Stimulated activated CD4-positive, alpha-beta T cell treated with anti-CD3 and anti-CD28 coated beads, Interleukin-1b, Interleukin-23, amount 100 ng/mL, for 4 hours (primary cell): ENCODE results near the gene CPTP.
"Not testable (repeated sequence)": the region's sequence is repeated elsewhere in the genome, so short reads cannot be mapped to it uniquely, and the experiment has no call there.

Source experiments
- DNase-seq, 2 donors: peaks; one replicate each; pipeline ENCODE4 v3.0.0-alpha.2; 2020; ENCODE audit warnings: low read depth in 2 of 2

The CPTP gene

DNA sequence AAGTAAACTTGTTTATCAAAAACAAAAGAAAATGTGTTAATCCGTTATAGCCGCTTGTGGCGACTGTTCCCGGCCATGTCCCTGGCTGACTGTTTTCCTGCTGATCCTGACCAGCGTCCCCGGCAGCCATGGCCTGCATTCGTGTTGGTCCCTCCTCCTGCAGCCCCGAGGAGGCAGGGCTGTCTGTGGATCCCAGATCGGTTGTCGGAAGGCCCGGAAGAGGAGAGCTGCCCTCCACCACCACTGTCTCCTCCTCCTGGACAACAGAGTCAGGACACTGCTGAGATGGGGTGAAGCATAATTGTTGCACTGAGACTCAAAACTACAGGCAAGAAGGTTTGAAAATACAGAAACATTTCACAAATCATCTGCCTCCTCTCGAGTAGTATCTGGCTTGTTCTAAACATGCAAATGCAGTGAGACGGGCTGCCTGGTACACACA is 37.4 kb downstream of the CPTP start:
- no peak for DNase-seq

DNA sequence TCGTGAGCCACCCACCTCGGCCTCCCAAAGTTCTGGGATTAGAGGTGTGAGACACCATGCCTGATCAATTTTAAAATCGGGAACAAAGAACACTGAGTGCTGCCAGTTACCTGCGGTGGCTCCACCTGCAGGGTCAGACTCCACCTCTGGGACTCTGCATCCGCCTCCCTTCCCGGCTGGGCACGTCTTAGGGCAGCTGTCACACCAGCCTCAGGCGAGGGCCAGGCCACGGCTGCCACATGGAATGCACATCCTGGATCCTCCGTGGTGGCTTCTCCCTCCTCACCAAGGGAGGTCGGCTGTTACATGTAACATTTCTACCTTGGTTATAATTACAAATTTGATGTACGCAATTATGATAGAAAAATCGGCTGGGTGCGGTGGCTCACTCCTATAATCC is 39.7 kb downstream of the CPTP start:
- no peak for DNase-seq

DNA sequence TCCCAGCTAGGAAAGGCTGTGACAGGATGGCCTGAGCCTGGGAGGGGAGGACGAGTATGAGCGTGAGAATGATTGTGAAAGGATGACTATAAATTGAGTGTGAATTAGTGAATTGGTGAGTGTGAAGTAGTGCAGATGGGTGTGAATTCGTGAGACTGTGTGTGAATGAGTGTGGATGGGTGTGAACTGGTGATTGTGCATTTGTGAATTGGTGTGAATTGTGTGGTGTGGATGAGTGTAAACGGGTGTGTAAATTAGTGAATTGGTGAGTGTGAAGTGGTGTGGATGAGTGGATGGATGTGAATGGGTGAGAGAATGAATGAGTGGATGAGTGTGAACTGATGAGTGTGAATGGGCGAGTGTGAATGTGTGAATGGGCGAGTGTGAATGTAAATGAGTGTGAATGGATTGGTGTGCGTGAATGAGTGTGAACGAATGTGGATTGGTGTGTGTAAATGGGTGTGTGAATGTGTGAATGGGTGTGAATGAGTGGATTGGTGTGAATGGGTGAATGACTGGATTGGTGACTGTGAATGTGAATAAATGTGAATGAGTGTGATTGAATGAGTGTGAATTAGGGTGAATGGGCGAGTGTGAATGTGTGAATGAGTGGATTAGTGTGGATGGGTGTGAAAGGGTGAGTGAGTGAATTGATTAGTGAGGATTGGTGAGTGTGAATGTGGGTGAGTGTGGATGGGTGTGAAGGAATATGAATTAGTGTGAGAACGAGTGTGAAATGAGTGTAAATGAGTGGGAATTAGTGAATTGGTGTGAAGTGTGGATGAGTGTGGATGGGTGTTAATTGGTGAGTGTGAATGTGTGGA is 41.5 kb downstream of the CPTP start:
- DNase-seq, result no peak

DNA sequence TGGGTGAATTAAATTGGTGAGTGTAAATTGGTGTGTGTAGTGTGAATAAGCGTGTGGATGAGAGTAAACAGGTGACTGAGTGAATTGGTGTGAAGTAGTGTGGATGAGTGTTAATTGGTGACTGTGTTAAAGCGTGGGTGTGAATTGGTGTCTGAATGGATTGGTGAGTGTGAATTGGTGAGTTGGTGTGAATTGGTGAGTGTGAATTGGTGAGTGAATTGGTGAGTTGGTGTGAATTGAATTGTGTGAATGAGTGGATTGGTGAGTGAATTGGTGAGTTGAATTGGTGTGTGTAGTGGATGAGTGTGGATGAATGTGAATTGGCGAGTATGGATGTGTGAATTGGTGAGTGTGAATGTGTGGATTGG is 42.1 kb downstream of the CPTP start:
- no peak for DNase-seq

DNA sequence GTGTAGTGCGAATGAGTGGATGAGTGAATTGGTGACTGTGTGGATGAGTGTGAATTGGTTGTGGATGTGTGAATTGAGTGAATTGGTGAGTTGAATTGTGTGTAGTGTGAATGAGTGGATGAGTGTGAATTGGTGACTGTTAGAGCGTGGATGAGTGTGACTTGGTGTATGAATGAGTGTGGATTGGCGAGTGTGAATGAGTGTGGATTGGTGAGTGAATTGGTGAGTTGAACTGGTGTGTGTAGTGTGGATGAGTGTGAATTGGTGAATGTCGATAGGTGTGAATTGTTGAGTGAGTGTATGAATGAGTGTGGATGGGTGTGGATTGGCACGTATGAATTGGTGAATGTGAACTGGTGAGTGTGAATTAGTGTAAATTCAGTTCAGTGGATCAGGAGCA is 42.7 kb downstream of the CPTP start:
- DNase-seq, result no peak

DNA sequence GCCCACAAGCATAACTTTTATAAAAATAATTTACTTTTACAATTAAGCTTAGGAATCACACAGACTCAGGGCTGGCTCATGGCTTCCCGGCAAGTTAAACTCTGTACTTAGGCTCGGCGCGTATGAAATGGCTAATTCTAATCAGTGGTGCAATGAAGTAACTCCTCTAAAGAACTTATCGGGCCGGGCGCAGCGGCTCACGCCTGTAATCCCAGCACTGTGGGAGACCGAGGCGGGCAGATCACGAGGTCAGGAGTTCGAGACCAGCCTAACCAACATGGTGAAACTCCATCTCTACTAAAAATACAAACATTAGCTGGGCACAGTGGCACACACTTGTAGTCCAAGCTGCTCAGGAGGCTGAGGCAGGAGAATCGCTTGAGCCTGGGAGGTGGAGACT is 45.5 kb downstream of the CPTP start:
- DNase-seq, result not testable (repeated sequence)

DNA sequence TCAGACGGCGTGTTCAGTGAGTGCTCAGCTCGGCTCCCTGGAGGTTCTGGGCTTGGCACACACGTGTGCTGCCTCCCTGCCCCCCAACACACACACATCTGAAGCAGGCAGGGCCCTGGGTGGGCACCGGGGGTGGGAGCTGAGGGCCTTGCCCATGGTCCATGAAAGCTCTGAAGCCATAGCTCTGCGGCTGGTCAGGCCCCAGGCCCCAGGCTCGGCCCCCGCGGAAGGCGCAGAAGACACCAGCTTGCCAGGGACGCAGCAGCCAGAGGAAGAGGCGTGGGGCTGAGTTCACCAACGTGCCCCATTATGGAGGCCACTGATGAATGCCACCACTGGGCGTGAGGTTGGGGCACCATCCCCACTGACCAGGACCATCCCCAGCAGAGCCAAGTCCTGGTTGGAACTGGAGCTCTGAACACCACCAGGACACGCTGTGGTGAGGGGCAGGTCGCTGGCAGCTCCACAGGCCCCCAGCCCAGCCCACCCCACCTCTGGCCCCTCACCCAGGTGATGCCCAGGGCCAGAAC is 46.2 kb downstream of the CPTP start:
- no peak for DNase-seq

DNA sequence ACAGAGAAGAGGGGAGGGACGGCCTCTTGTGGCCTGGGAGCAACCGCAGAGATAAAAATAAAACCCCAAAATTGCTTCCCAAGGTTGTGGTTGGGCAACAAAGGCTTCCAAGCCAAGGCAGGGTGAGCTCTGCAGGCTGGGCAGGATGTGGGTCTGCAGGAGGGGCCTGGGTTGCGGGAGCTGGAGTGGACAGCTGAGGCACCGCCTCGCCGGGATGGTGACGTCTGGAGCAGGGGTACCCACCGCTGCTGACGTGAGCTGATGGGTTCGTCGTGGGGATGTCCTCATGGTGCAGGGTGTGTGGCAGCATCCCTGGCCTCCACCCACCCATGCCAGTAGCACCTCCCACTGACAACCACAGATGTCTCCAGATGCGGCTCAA is 46.8 kb downstream of the CPTP start:
- no peak for DNase-seq

DNA sequence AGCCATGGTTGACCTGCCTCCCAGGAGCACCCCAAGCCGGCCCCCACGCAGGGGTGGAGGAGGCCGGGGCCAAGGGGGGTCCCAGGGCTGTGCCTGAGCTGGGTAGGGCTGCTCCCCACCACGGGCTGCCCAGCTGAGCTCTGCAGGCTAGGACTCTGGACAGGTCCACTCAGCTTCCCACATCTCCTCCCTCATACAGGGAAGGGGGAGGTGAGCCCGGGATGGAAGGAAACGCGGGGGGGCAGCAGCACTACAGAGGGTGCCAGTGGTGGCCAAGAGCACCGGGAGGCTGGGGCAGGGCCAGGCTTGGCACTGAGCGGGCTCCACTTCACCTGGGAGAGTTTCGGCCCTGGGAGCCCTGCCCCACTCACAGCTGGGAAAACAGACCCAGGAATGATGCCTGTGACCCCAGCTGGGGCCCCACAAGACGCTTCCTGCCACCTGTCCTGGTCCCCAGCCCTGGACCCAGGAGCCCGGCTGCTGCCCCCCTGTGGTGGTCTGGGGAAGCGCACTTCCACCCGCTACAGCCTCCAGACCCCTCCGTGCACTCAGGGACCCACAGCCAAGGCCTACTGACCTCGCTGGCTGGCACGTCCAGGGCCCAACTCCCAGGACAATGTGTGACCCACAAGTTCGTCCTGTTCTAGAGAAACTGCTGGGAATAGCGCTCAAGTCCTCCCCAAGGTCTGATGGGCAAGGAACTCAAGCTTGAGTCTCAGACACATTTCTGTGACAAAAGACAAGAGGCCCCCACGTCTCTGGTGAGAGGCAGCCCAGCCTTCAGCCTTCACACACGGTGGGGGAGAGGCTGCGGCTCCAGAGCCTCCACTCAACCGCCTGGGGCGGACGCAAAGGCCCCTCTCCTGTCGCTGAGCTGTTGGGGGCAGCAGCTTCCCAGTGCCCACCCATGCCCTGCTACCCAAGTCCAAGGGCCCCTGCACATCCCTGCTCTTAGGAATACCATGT is 47.4 kb downstream of the CPTP start:
- DNase-seq, result peak; percentile 71 to 76

DNA sequence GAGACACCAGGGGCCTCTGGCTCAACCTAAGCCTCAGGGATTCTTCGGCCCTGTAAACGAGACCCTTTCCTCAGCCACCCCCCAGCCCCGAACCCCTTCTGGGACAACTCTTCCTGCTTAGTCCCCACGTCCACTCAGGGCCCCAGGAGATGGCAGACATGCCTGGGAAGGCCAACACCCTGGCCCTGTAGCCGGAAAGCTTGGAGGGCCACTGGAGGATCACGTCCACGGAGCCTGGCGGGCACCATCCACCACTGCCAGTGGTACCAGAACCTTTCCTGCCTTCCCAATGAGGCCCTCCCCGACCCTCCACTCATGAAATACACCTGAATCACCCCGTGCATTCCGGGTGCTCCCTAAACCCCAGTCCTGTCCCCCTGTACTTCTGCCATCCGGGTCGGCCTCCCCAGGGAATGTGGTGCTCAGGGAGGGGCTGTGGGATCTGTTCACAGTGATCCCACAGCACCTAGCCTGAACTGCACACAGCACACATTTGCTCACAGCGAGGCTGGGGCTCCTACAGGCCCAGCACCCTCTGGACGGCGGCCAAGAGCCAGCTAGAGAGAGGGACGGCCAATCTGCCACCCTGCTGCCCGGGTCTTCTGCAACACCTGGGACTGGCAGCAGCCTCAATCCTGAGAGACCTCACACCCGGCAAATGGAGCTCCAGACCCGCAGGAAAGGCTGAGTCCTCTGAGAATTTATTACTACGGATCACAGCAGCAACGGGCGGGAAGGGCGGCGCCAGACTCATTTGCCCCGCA is 48.6 kb downstream of the CPTP start:
- no peak for DNase-seq

DNA sequence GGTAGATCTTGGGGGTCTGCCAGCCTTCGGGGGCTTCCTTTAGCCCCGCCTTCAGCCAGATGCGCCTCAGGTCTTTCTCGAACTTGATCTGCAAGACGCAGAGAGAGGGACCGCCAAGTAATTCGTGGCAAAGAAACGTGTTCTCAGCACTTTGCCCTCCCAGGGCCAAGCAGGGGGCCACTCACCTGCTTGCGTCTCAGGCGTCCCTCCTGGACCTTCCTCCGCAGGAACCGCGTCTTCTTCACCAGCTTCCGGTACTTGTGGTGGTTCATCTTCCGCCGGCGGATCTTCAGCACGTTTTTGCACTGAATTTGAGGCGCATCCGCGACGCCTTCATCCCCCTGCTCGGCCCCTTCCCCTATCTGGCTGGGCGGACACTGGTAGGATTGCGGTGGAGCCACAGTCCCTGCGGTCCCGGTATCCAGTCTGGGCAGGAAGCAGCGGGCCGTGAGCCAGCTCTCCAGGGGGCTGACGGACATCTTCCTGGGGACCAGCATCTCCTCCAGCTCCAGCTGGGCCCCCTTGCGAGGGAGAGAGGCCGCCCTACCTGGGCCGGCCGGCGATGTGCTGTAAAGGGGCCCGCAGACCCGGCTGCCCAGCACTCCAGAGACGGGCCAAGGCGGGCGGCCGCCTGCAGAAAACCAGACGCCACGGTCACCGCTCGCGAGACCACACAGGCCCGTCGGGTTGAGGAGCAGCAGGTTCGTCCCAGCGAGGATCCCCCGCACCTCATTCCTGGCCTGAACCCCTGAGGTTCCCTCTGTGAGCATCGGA is 49.4 kb downstream of the CPTP start:
- no peak for DNase-seq

DNA sequence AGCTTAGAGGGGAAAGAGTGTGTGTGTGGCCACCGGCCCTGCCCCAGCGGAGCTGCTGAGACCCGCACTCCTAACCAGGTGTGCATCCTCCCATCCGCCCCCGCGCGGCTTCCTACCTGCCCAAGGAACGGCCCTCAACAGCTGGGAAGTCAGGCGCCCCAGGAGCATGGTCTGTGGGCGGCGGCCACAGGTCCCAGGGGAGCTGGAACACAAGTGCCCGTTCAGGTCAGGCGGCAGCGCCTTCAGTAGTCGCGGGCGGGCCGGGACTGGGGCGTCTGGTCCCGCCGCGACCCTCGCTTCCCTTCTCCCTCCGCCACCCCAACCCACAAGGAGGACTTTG is 50.0 kb downstream of the CPTP start:
- no peak for DNase-seq

DNA sequence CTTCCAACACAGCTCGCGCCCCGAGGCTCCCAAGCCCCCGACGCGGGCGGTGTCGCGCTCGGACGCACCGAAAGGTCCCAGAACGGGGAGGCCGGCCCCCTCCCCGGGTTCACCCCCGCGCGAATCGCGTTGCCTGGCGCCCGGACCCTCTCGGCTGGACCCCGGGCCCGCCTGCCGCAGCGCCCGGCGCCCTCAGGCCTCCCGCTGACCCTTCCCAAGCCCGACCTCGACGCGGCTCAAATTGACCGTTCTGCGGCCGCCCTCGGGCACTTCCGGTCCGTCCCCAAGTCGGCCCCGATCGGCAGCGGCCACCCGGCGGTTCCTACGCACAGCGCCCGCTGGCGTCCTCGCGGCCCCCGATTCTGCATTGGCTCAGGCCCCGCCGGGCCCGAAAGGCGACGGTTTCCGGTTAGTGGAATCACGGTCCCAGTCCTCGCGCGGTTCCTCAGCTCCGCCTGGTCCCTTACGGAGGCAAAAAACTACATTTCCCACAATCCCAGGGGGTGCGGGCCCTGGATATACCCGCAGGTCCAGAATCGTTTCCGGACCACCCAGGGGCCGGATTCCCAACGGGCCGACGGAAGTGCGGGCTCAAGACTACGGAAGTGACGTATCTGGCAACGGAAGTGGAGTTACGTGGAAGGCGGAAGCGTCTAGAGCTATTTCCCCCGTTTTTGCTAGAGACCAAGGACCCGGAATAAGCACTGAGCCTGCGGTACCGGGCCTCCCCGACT is 50.5 kb downstream of the CPTP start, which contains the start of gene AURKAIP1:
TSS of gene AURKAIP1 (minus strand) at position 279 of the 734 bp plus-strand sequence. CDS start 451 bp downstream, outside the sequence.
- DNase-seq, result peak; percentile 87 to 89

DNA sequence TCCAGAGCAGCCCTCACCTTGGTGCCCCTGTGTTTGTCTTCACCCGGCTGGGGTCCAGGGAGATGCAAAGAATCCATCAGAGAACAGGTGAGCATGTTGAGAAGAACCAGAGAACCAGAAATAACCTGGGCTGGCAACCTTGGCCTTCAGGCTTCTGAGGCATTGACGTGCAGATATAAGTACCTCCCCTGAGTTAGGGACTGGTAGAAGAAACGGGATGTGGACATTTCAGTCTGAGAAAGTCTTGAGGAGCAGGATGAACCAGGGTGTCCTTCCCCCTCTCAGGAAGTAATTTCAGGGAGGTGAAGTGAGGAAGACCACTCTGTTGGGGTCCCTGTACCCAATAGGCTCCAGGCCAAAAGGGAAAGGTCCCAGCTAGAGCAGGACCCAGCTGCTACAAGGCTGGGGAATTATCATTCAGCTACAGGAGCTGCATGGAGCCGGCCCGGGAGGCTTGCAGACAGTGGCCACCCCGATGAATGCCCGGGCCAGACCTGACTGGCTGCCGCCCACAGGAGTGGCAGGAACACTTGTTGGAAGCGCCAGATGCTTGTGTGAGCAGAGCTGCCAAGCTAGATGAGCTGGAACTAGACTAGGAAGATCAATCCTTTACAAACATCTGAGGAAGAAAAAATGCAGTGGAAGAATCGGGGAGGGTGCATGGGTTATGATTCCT is 52.1 kb downstream of the CPTP start:
- DNase-seq, result no peak

DNA sequence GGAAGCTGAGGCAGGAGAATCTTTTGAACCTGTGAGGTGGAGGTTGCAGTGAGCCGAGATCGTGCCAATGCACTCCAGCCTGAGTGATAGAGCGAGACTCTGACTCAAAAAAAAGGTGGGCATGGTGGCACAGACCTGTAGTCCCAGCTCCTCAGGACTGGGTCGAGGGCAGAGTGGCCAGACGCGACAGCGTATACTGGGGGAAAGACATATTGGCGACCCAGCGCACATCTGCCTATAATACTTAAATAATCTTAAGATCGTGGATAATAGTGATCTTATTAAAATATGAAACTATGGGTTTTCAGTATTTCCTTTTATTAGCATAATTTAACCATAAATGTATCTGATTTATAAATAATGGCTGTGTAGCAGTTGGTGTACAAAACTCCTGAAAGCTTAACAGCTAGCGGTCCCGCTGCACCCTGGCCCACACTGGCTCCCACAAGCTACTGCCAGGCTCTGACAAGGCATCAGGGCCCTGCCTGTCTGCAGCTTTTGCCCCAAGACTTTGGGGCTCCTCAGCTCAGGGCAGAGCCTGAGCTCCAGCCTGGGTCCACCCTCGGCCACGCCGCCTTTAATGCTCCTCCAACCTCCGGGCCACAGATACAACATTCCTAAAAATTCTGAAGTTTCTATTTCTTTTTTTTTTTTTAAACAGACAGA is 53.1 kb downstream of the CPTP start:
- DNase-seq, result no peak
